ENCODE data around the gene CIB4. TPM values are rescaled to one million over a fixed set of nuclear protein-coding genes. Genes with fewer than 3 reads are reported as not detected.

Gene CIB4
- total and polyA plus RNA-seq, 4 donors, result 1.3 TPM; not detected in 3

GRCh38 chr2:26685989-26686839 is 45.0 kb upstream of the CIB4 start:
- Histone ChIP-seq H3K27ac (ENCODE audit: low read depth in 1 of 2, low read length in 1 of 2) (no peak overlapping the region), H3K36me3 (ENCODE audit: control insufficient read depth in 4 of 4, insufficient read depth in 4 of 4, low read length in 4 of 4) (no peaks in the 10 kb centered on the region), H3K4me3 (no peak overlapping the region), H3K4me1 (ENCODE audit: control insufficient read depth in 5 of 5, insufficient read depth in 5 of 5, low read length in 5 of 5) (peaks cover 0 to 44% (median 17%) of the 10 kb centered on the region in 5 donors), H3K9ac (ENCODE audit: insufficient read depth in 1 of 2, low read length in 2 of 2) (peak overlapping the region in 1 of 2 donors; percentile 1), H3K9me3 (ENCODE audit: control insufficient read depth in 4 of 4, insufficient read depth in 3 of 4, low read length in 3 of 4) (no peaks in the 10 kb centered on the region), H3K27me3 (ENCODE audit: control insufficient read depth in 3 of 3, insufficient read depth in 3 of 3, low read length in 2 of 3) (no peaks in the 10 kb centered on the region)
- 17 to 19% methylated on average over 16 of the region's 16 CpGs for WGBS, 2 donors
- DNase-seq (peak; percentile 57 to 72 (median 71)), ATAC-seq (ENCODE audit: insufficient read depth, low FRiP score) (no peak)
- no peak for TF ChIP-seq CTCF (IDR thresholded peaks at IDR 0.05; ENCODE audit: control extremely low read depth, extremely low read depth)

- Histone ChIP-seq H3K9ac (ENCODE audit: insufficient read depth in 1 of 2, low read length in 2 of 2) (no peak overlapping the region), H3K36me3 (ENCODE audit: control insufficient read depth in 4 of 4, insufficient read depth in 4 of 4, low read length in 4 of 4) (no peaks in the 10 kb centered on the region), H3K4me3 (no peak overlapping the region), H3K4me1 (ENCODE audit: control insufficient read depth in 5 of 5, insufficient read depth in 5 of 5, low read length in 5 of 5) (peaks cover 0 to 36% (median 17%) of the 10 kb centered on the region in 5 donors), H3K27me3 (ENCODE audit: control insufficient read depth in 3 of 3, insufficient read depth in 3 of 3, low read length in 2 of 3) (no peaks in the 10 kb centered on the region), H3K9me3 (ENCODE audit: control insufficient read depth in 4 of 4, insufficient read depth in 3 of 4, low read length in 3 of 4) (no peaks in the 10 kb centered on the region), H3K27ac (ENCODE audit: low read depth in 1 of 2, low read length in 1 of 2) (no peak overlapping the region)
- 92% methylated on average over 5 of the region's 5 CpGs for WGBS, 2 donors
- DNase-seq, result peak in 1 of 3 donors; percentile 7
- no peak for TF ChIP-seq CTCF (IDR thresholded peaks at IDR 0.05; ENCODE audit: control extremely low read depth, extremely low read depth)
- no peak for ATAC-seq (ENCODE audit: insufficient read depth, low FRiP score)
These were observed 44.2 kb upstream of the CIB4 start for GRCh38 chr2:26685341-26685740.

GRCh38 chr2:26683583-26683982 is 42.4 kb upstream of the CIB4 start:
- Histone ChIP-seq H3K36me3 (ENCODE audit: control insufficient read depth in 4 of 4, insufficient read depth in 4 of 4, low read length in 4 of 4) (no peaks in the 10 kb centered on the region), H3K4me3 (no peak overlapping the region), H3K9me3 (ENCODE audit: control insufficient read depth in 4 of 4, insufficient read depth in 3 of 4, low read length in 3 of 4) (no peaks in the 10 kb centered on the region), H3K27ac (ENCODE audit: low read depth in 1 of 2, low read length in 1 of 2) (no peak overlapping the region), H3K9ac (ENCODE audit: insufficient read depth in 1 of 2, low read length in 2 of 2) (no peak overlapping the region), H3K27me3 (ENCODE audit: control insufficient read depth in 3 of 3, insufficient read depth in 3 of 3, low read length in 2 of 3) (no peaks in the 10 kb centered on the region), H3K4me1 (ENCODE audit: control insufficient read depth in 5 of 5, insufficient read depth in 5 of 5, low read length in 5 of 5) (peaks cover 0 to 34% (median 17%) of the 10 kb centered on the region in 5 donors)
- 86 to 88% methylated on average over 6 of the region's 6 CpGs for WGBS, 2 donors
- DNase-seq (peak in 1 of 3 donors; percentile 4), ATAC-seq (ENCODE audit: insufficient read depth, low FRiP score) (no peak)
- TF ChIP-seq CTCF (IDR thresholded peaks at IDR 0.05; ENCODE audit: control extremely low read depth, extremely low read depth), result no peak
